K562 (cell line): ENCODE data around the gene PREB. TPM values are rescaled to one million over a fixed set of nuclear protein-coding genes. Genes with fewer than 3 reads are reported as not detected.

Experiments used
- CHD1 ChIP-seq: fragments of 200-600 bp; sonication (generic); IDR thresholded peaks from one replicate; pipeline ENCODE4 v1.6.1; 2012; ENCODE audit warnings: mild to moderate bottlenecking, moderate library complexity, low read length, inconsistent platforms
- GABPA ChIP-seq: fragments of 200-800 bp; sonication (Bioruptor generic); conservative IDR thresholded peaks from 2 replicates; pipeline ENCODE4 v1.6.1; 2016; ENCODE audit warnings: low read depth, missing genetic modification characterization, missing compliant biosample characterization
- HDAC1 ChIP-seq, 2 experiments: fragments of 450-650 bp; IDR thresholded peaks; 2 replicates each; pipeline ENCODE4 v1.6.1; 2016 to 2017; ENCODE audit warnings: inconsistent platforms in 1 of 2, mild to moderate bottlenecking in 1 of 2, moderate library complexity in 1 of 2
- HIVEP1 ChIP-seq: fragments of 250-450 bp; sonication (Bioruptor Pico); IDR thresholded peaks from 2 replicates; pipeline ENCODE4 v1.4.0; 2020; ENCODE audit warnings: mild to moderate bottlenecking
- HMG20B ChIP-seq: fragments of 250-450 bp; sonication (Bioruptor Pico); IDR thresholded peaks from 2 replicates; pipeline ENCODE4 v1.5.0; 2021; ENCODE audit warnings: mild to moderate bottlenecking
- NR1H2 ChIP-seq: sonication (generic); formaldehyde crosslinking; IDR thresholded peaks from 2 replicates; pipeline ENCODE4 v1.4.0; 2020; ENCODE audit warnings: mild to moderate bottlenecking, missing genetic modification reagents
- PRPF4 ChIP-seq: fragments of 200-400 bp; formaldehyde crosslinking; IDR thresholded peaks from one replicate; pipeline ENCODE4 v1.6.1; 2017; ENCODE audit warnings: low read length, low read depth, mild to moderate bottlenecking; ENCODE audit not compliant: insufficient read depth, poor library complexity, severe bottlenecking
- TBL1XR1 ChIP-seq, 2 experiments: IDR thresholded peaks; 2 replicates each; pipeline ENCODE4 v1.6.1; 2012; ENCODE audit warnings: improper control_type of control experiment in 2 of 2, low read length in 2 of 2, mild to moderate bottlenecking in 1 of 2
- ZBTB1 ChIP-seq: sonication (generic); formaldehyde crosslinking; IDR thresholded peaks from 2 replicates; pipeline ENCODE4 v1.8.1; 2023; ENCODE audit warnings: missing genetic modification reagents, low read depth, mild to moderate bottlenecking, borderline replicate concordance
- ZNF134 ChIP-seq: fragments of 250-450 bp; sonication (Bioruptor Pico); conservative IDR thresholded peaks from 2 replicates; pipeline ENCODE4 v1.4.0; 2020
- ZNF143 ChIP-seq: sonication (generic); formaldehyde crosslinking; IDR thresholded peaks from 2 replicates; pipeline ENCODE4 v1.9.0; 2022; ENCODE audit warnings: mild to moderate bottlenecking, missing genetic modification reagents
- ZNF263 ChIP-seq: sonication (generic); formaldehyde crosslinking; IDR thresholded peaks from 2 replicates; pipeline ENCODE4 v1.8.0; 2022; ENCODE audit warnings: mild to moderate bottlenecking, missing genetic modification reagents, borderline replicate concordance
- polyA plus RNA-seq, 8 experiments: library from polyadenylated mRNA; depleted of rRNA in 4 of 8; stranded (reverse) in 5 of 8; unstranded in 3 of 8; fragments of >200 nt; fragmentation: Nextera tagmentation in 2 of 8; fragmentation: Illumina TruSeq in 1 of 8; extraction: Ambion mirVana in 2 of 8; extraction: Trizol in 1 of 8; gene quantifications; 2 replicates each; pipeline versions ENCODE4 v1.2.1 to v1.2.3, GENCODE V29; 2011 to 2014; ENCODE audit warnings: inconsistent platforms in 1 of 8, missing spikeins in 1 of 8
- total RNA-seq, 7 experiments: library from RNA; depleted of rRNA in 6 of 7; stranded (reverse); fragments of >200 nt in 6 of 7; fragmentation: Illumina TruSeq in 2 of 7; extraction: Trizol in 2 of 7; gene quantifications; 2 replicates each; pipeline versions ENCODE4 v1.2.1 to v1.2.3, GENCODE V29; 2011 to 2021; ENCODE audit warnings: low replicate concordance in 1 of 7
- TF ChIP-seq, protein P1 (sequence below): fragments of 450-650 bp; IDR thresholded peaks from 2 replicates; pipeline ENCODE4 v1.6.1; 2016; ENCODE audit warnings: borderline replicate concordance
- TF ChIP-seq, protein P2 (sequence below): fragments of 450-650 bp; formaldehyde crosslinking; IDR thresholded peaks from 2 replicates; pipeline ENCODE4 v1.4.0; 2020; ENCODE audit warnings: mild to moderate bottlenecking, moderate library complexity
- TF ChIP-seq, protein P3 (sequence below): fragments of 250-450 bp; sonication (Bioruptor Pico); IDR thresholded peaks from 2 replicates; pipeline ENCODE4 v1.5.0; 2021
- TF ChIP-seq, protein P4 (sequence below): sonication (generic); formaldehyde crosslinking; IDR thresholded peaks from 2 replicates; pipeline ENCODE4 v1.8.0; 2022; ENCODE audit warnings: mild to moderate bottlenecking, missing genetic modification reagents
- TF ChIP-seq, protein P5 (sequence below): fragments of 250-450 bp; sonication (Bioruptor Pico); IDR thresholded peaks from 2 replicates; pipeline ENCODE4 v1.8.0; 2021; ENCODE audit warnings: mild to moderate bottlenecking, moderate library complexity
- TF ChIP-seq, protein P6 (sequence below): sonication (generic); formaldehyde crosslinking; IDR thresholded peaks from 2 replicates; pipeline ENCODE4 v1.8.1; 2022; ENCODE audit warnings: missing genetic modification reagents

PREB gene
- total and polyA plus RNA-seq, 9 of the 15 experiments (the other 6 are each of a cell fraction or from before 2014, with no cell fraction given): 35.1 to 84.2 (median 67.2) TPM

DNA sequence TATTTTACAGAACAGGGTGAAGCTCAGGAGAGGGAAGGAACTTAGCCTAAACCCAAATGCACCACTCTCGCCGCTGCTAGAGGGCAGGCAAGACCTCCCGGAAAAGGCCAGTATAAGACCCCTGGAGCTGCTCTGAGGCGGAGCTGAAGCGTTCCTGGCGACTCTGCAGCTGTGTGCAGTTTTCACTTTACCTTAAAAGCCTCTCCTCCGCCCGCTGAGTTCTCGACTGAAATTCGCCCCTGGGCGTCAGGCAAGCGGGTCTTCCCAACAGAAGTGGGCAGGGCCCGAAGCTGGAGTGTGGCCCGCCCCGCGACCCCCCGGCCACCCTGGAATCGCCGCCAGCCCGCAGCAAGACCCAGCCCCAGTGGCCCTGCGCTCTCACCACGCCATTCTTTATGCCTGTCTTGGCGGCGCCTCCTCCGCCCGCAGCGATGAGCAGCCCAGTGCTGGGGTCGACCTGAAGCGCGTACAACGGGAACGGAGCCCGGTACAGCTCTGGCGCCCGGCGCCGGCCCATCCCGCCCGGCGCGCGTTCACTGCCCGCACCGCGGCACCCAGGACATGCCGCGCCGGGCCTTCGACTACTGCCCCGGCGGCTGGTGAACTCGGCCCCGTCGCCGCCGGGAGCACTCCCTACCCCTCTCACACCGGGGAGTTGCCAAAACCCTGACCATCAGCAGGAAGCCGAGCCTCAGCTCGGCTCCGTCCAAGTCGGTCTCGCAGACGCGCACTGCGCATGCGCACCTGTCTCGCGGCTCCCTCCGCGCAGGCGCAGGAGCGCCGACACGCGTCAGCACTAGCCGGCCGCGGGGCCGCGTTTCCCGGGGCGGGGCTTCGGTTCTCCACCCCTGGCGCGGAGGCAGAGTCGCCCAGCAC lies at the start of gene PREB (continued):
- TF ChIP-seq, protein P1, sequence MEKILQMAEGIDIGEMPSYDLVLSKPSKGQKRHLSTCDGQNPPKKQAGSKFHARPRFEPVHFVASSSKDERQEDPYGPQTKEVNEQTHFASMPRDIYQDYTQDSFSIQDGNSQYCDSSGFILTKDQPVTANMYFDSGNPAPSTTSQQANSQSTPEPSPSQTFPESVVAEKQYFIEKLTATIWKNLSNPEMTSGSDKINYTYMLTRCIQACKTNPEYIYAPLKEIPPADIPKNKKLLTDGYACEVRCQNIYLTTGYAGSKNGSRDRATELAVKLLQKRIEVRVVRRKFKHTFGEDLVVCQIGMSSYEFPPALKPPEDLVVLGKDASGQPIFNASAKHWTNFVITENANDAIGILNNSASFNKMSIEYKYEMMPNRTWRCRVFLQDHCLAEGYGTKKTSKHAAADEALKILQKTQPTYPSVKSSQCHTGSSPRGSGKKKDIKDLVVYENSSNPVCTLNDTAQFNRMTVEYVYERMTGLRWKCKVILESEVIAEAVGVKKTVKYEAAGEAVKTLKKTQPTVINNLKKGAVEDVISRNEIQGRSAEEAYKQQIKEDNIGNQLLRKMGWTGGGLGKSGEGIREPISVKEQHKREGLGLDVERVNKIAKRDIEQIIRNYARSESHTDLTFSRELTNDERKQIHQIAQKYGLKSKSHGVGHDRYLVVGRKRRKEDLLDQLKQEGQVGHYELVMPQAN: peak; percentile 26; the same call in 1 of the 2 replicates
- TF ChIP-seq ZNF134: no peak
- no peak for TF ChIP-seq HMG20B (CRISPR knock-in tag)
- TF ChIP-seq, protein P2, sequence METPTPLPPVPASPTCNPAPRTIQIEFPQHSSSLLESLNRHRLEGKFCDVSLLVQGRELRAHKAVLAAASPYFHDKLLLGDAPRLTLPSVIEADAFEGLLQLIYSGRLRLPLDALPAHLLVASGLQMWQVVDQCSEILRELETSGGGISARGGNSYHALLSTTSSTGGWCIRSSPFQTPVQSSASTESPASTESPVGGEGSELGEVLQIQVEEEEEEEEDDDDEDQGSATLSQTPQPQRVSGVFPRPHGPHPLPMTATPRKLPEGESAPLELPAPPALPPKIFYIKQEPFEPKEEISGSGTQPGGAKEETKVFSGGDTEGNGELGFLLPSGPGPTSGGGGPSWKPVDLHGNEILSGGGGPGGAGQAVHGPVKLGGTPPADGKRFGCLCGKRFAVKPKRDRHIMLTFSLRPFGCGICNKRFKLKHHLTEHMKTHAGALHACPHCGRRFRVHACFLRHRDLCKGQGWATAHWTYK (CRISPR knock-in tag): peak; percentile 54; the same call in 1 of the 2 replicates
- no peak for TF ChIP-seq PRPF4
- TF ChIP-seq CHD1: peak; percentile 88
- TF ChIP-seq ZNF263 (CRISPR knock-in tag): peak; percentile 63
- no peak for TF ChIP-seq HIVEP1 (CRISPR knock-in tag)
- TF ChIP-seq HDAC1 (IDR thresholded peaks at IDR 0.05): peak in 1 of 2 experiments; percentile 48; a peak in 1 of 4 replicates
- TF ChIP-seq, protein P3, sequence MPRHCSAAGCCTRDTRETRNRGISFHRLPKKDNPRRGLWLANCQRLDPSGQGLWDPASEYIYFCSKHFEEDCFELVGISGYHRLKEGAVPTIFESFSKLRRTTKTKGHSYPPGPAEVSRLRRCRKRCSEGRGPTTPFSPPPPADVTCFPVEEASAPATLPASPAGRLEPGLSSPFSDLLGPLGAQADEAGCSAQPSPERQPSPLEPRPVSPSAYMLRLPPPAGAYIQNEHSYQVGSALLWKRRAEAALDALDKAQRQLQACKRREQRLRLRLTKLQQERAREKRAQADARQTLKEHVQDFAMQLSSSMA (CRISPR knock-in tag): no peak
- TF ChIP-seq, protein P4, sequence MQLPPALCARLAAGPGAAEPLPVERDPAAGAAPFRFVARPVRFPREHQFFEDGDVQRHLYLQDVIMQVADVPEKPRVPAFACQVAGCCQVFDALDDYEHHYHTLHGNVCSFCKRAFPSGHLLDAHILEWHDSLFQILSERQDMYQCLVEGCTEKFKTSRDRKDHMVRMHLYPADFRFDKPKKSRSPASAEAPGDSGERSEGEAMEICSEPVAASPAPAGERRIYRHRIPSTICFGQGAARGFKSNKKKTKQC (CRISPR knock-in tag): no peak; the same call in 1 of the 2 replicates
- TF ChIP-seq TBL1XR1 (IDR thresholded peaks at IDR 0.05; ENCODE audit: low read length in 2 of 2): 0 out of 4 replicates have a peak, but pooled peaks of 1 of the 2 experiments have one; percentile 45
- TF ChIP-seq, protein P5, sequence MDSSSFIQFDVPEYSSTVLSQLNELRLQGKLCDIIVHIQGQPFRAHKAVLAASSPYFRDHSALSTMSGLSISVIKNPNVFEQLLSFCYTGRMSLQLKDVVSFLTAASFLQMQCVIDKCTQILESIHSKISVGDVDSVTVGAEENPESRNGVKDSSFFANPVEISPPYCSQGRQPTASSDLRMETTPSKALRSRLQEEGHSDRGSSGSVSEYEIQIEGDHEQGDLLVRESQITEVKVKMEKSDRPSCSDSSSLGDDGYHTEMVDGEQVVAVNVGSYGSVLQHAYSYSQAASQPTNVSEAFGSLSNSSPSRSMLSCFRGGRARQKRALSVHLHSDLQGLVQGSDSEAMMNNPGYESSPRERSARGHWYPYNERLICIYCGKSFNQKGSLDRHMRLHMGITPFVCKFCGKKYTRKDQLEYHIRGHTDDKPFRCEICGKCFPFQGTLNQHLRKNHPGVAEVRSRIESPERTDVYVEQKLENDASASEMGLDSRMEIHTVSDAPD (CRISPR knock-in tag): no peak
- TF ChIP-seq ZNF143: 0 out of 2 replicates have a peak, but pooled peaks have one; percentile 42
- TF ChIP-seq ZBTB1 (CRISPR knock-in tag): peak; percentile 48; the same call in 1 of the 2 replicates
- TF ChIP-seq, protein P6, sequence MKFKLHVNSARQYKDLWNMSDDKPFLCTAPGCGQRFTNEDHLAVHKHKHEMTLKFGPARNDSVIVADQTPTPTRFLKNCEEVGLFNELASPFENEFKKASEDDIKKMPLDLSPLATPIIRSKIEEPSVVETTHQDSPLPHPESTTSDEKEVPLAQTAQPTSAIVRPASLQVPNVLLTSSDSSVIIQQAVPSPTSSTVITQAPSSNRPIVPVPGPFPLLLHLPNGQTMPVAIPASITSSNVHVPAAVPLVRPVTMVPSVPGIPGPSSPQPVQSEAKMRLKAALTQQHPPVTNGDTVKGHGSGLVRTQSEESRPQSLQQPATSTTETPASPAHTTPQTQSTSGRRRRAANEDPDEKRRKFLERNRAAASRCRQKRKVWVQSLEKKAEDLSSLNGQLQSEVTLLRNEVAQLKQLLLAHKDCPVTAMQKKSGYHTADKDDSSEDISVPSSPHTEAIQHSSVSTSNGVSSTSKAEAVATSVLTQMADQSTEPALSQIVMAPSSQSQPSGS: no peak
- peak; percentile 29; the same call in 1 of the 2 replicates for TF ChIP-seq NR1H2
- TF ChIP-seq GABPA: 0 out of 2 replicates have a peak, but pooled peaks have one; percentile 30
